PC-9 (cell line): ENCODE measurements around the gene MKKS.

ENCODE experiments used
- EZH2 ChIP-seq: fragments of 200-600 bp; sonication (generic); IDR thresholded peaks from 2 replicates; pipeline ENCODE4 v1.8.0; 2017; ENCODE audit warnings: antibody characterized with exemption, low read depth
- TF ChIP-seq, protein P1 (sequence below): fragments of 200-600 bp; sonication (generic); conservative IDR thresholded peaks from 2 replicates; pipeline ENCODE4 v1.6.1; 2017; ENCODE audit warnings: mixed run types, antibody characterized with exemption, mild to moderate bottlenecking, moderate library complexity

GRCh38 chr20:10430704-10431103 is 3.3 kb downstream of the MKKS start:
- TF ChIP-seq, protein P1, sequence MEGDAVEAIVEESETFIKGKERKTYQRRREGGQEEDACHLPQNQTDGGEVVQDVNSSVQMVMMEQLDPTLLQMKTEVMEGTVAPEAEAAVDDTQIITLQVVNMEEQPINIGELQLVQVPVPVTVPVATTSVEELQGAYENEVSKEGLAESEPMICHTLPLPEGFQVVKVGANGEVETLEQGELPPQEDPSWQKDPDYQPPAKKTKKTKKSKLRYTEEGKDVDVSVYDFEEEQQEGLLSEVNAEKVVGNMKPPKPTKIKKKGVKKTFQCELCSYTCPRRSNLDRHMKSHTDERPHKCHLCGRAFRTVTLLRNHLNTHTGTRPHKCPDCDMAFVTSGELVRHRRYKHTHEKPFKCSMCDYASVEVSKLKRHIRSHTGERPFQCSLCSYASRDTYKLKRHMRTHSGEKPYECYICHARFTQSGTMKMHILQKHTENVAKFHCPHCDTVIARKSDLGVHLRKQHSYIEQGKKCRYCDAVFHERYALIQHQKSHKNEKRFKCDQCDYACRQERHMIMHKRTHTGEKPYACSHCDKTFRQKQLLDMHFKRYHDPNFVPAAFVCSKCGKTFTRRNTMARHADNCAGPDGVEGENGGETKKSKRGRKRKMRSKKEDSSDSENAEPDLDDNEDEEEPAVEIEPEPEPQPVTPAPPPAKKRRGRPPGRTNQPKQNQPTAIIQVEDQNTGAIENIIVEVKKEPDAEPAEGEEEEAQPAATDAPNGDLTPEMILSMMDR: no peak
- TF ChIP-seq EZH2: no peak
